Omental fat pad (tissue), 4 donors: ENCODE measurements around the gene CHI3L2. TPM values are rescaled to one million over a fixed set of nuclear protein-coding genes. Genes with fewer than 3 reads are reported as not detected.

Source experiments
- ATAC-seq: fragments of 150-250 bp; one replicate; pipeline ENCODE4 v1.9.1; 2016; ENCODE audit warnings: mild to moderate bottlenecking, moderate library complexity; ENCODE audit not compliant: low FRiP score
- DNase-seq: peaks from one replicate; pipeline ENCODE4 v3.0.0-alpha.2; 2019; ENCODE audit warnings: low spot score
- total RNA-seq, 4 donors: library from RNA; depleted of rRNA; stranded (reverse); fragments of >200 nt; gene quantifications; one replicate each; pipeline ENCODE4 v1.1.0, GENCODE V29; 2016
- TF ChIP-seq, protein P1 (sequence below), 3 donors: fragments of 450-650 bp; IDR thresholded peaks; one replicate each; pipeline ENCODE4 v1.5.1; 2016 to 2017; ENCODE audit warnings: antibody characterized with exemption in 3 of 3, mild to moderate bottlenecking in 3 of 3, moderate library complexity in 2 of 3

The CHI3L2 gene
- total RNA-seq, 4 donors from 2014 or later, result 1.2 to 28.5 (median 6.1) TPM

DNA sequence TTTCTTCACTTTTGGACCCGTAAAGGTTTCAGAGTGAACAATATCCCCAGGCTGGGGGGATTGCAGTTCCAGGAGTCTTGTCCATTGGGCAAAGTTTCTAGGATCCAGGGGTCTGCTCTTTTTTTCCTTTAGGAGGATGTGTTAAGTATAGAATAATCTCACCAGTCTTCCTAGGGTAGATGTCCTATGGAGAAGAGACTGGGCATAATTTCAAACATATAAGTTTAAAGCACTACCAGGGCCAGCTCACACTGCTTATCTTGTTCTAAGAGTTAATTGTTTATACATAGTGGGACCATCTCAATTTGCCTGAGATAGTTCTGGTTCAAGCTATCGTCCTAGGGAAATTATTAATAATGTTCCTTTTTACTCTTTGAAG is 1.2 kb downstream of the CHI3L2 start:
- DNase-seq (no peak), ATAC-seq (no peak)

DNA sequence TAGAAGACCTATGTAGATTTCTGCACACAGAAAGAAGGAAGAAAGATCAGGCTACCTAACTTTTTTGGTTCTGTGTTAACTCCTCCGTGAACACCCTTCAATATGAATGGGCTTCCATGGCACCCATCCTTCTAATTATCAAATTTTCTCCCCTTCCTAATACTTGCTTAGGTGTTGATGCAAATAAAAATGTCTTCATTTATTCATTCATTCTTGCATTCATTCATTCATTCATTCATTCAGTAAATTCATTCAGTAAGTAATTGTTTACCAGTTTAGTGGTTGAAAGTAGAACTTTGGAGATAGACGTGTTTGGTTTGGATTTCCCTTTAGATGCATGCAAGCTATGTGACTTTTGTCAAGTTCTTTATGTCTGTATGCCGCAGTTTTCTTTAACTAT is 4.6 kb downstream of the CHI3L2 start:
- ATAC-seq (no peak), DNase-seq (no peak)
- TF ChIP-seq, protein P1, sequence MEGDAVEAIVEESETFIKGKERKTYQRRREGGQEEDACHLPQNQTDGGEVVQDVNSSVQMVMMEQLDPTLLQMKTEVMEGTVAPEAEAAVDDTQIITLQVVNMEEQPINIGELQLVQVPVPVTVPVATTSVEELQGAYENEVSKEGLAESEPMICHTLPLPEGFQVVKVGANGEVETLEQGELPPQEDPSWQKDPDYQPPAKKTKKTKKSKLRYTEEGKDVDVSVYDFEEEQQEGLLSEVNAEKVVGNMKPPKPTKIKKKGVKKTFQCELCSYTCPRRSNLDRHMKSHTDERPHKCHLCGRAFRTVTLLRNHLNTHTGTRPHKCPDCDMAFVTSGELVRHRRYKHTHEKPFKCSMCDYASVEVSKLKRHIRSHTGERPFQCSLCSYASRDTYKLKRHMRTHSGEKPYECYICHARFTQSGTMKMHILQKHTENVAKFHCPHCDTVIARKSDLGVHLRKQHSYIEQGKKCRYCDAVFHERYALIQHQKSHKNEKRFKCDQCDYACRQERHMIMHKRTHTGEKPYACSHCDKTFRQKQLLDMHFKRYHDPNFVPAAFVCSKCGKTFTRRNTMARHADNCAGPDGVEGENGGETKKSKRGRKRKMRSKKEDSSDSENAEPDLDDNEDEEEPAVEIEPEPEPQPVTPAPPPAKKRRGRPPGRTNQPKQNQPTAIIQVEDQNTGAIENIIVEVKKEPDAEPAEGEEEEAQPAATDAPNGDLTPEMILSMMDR (IDR thresholded peaks at IDR 0.05), result no peak

More for the DNA sequence above, 1.2 kb downstream of the CHI3L2 start:
- TF ChIP-seq, protein P1 (IDR thresholded peaks at IDR 0.05), result no peak

DNA sequence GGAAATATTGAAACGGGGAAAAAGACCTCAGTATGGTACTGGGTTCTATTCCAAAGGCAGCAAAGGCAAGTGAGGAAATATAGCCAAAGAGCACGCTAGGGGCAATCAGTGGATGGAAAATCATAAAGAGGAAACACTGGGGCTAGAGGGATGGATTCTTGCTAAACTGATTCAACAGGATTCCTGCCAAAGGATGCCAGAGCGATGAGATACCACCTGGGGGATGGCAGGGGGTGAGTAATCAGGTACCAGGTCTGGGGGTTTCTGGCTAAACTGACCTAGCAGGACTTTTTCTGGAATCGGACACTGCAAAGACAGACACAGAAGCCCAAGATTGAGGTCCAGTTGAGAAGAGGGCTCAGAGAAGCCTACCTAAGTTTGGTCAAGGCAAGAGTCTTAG is 6.7 kb downstream of the CHI3L2 start:
- TF ChIP-seq, protein P1 (IDR thresholded peaks at IDR 0.05), result no peak
- ATAC-seq (no peak), DNase-seq (no peak)

DNA sequence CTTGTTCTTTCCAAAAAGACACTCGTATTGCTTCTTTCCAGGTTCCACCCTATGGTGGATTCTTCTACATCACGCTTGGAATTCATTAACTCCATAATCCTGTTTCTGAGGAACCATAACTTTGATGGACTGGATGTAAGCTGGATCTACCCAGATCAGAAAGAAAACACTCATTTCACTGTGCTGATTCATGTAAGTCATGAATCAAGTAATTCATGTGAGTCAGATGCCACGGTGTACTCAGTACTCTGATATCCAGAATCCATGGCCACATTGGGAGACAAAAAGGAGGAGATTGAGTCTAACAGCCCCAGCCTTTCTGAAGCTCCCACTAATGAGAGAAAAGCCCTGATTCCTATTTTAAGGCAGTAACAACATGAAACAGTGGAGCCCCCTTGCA is 7.4 kb downstream of the CHI3L2 start:
- TF ChIP-seq, protein P1 (IDR thresholded peaks at IDR 0.05), result no peak
- ATAC-seq, result no peak
- DNase-seq, result no peak

DNA sequence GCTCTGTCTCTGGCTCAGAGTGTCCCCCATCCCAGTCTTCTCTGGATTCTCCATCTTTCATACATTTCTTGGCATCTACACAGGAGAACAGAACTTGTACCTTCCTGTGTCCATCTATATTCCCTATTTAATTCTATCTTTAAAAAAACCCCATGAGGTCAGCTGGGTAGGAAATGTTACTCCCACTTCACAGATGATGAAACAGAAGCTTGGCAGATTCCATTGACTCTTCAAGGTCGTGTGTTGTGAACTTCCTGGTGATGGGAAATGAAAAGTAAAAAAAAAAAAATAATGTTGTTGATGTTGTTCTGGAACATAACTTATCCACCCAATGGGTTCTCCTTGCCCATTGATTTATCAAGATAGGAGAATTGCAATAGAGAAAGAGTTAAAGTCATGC is 8.9 kb downstream of the CHI3L2 start:
- TF ChIP-seq, protein P1 (IDR thresholded peaks at IDR 0.05), result no peak
- ATAC-seq (no peak), DNase-seq (no peak)

DNA sequence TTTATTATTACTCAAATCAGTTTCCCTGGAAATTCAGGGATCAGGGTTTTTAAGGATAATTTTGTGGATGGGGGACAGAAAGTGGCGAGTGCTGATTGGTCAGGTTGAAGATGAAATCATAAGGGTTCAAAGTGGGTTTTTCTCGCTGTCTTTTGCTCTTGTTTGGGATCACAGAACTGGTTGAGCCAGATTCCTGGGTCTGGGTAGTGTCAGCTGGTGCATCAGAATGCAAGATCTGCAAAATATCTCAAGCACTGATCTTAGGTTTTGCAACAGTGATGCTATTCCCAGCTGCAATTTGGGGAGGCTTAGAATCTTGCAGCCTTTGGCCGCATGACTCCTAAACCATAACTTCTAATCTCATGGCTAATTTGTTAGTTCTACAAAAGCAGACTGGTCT is 9.3 kb downstream of the CHI3L2 start:
- TF ChIP-seq, protein P1 (IDR thresholded peaks at IDR 0.05), result no peak
- DNase-seq (no peak), ATAC-seq (peak; percentile 32)

DNA sequence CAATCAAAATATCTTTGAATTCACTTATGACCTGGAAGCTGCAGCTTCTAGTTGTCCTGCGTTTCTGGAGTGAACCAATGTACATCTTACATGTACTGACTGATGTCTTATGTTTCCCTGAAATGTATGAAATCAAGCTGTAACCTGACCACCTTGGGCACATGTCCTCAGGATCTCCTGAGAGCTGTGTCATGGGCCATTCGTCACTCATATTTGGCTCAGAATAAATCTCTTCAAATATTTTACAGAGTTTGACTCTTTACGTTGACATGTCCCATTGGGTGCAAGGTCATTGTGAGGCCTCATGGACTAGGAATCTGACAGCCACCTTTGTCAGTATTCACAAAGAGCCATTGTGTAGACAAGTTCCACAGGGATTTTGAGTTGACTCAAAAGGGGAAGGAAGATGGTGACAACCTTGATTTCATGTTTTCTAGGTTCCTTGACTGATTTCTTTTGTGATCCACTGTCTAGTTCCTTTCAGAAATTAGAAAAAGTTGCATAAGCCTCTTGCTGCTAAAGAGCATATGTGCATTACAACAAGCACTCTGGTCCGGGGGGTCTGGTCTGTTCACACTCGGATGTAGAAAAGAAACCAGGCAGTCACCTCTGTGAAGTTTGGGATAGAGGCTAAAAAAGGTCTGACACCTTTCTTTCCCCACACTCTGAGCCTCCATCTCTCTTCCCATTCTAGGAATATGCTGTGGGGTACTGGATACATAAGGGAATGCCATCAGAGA is 10.7 kb downstream of the CHI3L2 start:
- ATAC-seq (no peak), DNase-seq (no peak)
- TF ChIP-seq, protein P1 (IDR thresholded peaks at IDR 0.05), result no peak
